Activated B cell treated with CpG ODN at 0.5 μM for 24 hours (primary cell): ENCODE measurements around the gene CADPS. TPM values are rescaled to one million over a fixed set of nuclear protein-coding genes. Genes with fewer than 3 reads are reported as not detected.

Experiments
- ATAC-seq: fragments of 200-7000 bp; cut with Tn5 transposase; one replicate; pipeline ENCODE4 v1.10.0; 2021; ENCODE audit warnings: low read depth, mild to moderate bottlenecking, moderate library complexity
- CTCF ChIA-PET: fragments of 350-600 bp; sonication (Branson Sonifier 250); formaldehyde crosslinking; loops from one replicate; lab custom pipeline; 2021; ENCODE audit warnings: antibody characterized with exemption; lab: Charles Lee
- POLR2A ChIA-PET: fragments of 350-600 bp; sonication (Branson Sonifier 250); formaldehyde crosslinking; loops from one replicate; lab custom pipeline; 2021; ENCODE audit warnings: antibody characterized with exemption; lab: Charles Lee
- DNase-seq: peaks from one replicate; pipeline ENCODE4 v3.0.0; 2022
- H3K27ac Mint-ChIP-seq: one replicate; pipeline ENCODE4 v1.8.0; 2020; ENCODE audit warnings: mixed read lengths
- H3K27me3 Mint-ChIP-seq: one replicate; pipeline ENCODE4 v1.8.0; 2021; ENCODE audit warnings: mixed read lengths
- H3K36me3 Mint-ChIP-seq: one replicate; pipeline ENCODE4 v1.8.0; 2021; ENCODE audit warnings: low read depth, mixed read lengths
- H3K4me1 Mint-ChIP-seq: one replicate; pipeline ENCODE4 v1.8.0; 2021; ENCODE audit warnings: mixed read lengths
- H3K4me3 Mint-ChIP-seq: one replicate; pipeline ENCODE4 v1.8.0; 2020; ENCODE audit warnings: mild to moderate bottlenecking, mixed read lengths
- H3K9me3 Mint-ChIP-seq: one replicate; pipeline ENCODE4 v1.8.0; 2020; ENCODE audit warnings: mixed read lengths
- CTCF ChIP-seq: fragments of 200-600 bp; IDR thresholded peaks from one replicate; pipeline ENCODE4 v1.8.0; 2022; ENCODE audit warnings: antibody characterized with exemption, mild to moderate bottlenecking
- intact Hi-C: fragments of 100-400 bp; cut with micrococcal nuclease; formaldehyde crosslinking; loops from one replicate; pipeline ENCODE4 v1.15.1; 2024
- total RNA-seq: library from RNA; stranded (reverse); gene quantifications from 2 replicates; pipeline ENCODE4 v1.2.3, GENCODE V29; 2022

Gene CADPS
- total RNA-seq, 1 donor from 2014 or later, result not detected

GRCh38 chr3:62718011-62718410, 157.2 kb downstream of the CADPS start:
- no peaks in the 10 kb centered on the region for H3K36me3 Mint-ChIP-seq
- no peaks in the 10 kb centered on the region for H3K27me3 Mint-ChIP-seq
- no peaks in the 10 kb centered on the region for H3K4me1 Mint-ChIP-seq
- ChIA-PET POLR2A (no interaction called here), CTCF (no interaction called here)
- DNase-seq, result no peak
- intact Hi-C loops, result no loop called here
- no peak overlapping the region for H3K27ac Mint-ChIP-seq
- no peak overlapping the region for H3K4me3 Mint-ChIP-seq
- TF ChIP-seq CTCF, result no peak
- no peak for ATAC-seq
- H3K9me3 Mint-ChIP-seq, result no peaks in the 10 kb centered on the region

- Mint-ChIP-seq H3K27me3 (no peaks in the 10 kb centered on the region), H3K4me1 (no peaks in the 10 kb centered on the region), H3K36me3 (no peaks in the 10 kb centered on the region), H3K27ac (no peak overlapping the region), H3K9me3 (no peaks in the 10 kb centered on the region), H3K4me3 (no peak overlapping the region)
- ChIA-PET POLR2A (no interaction called here), CTCF (no interaction called here)
- ATAC-seq (no peak), DNase-seq (no peak)
- no peak for TF ChIP-seq CTCF
- intact Hi-C loops, result no loop called here
Measured at GRCh38 chr3:62712746-62713145, 162.5 kb downstream of the CADPS start.

GRCh38 chr3:62710751-62711150, 164.5 kb downstream of the CADPS start:
- DNase-seq (no peak), ATAC-seq (no peak)
- Mint-ChIP-seq H3K27ac (no peak overlapping the region), H3K9me3 (no peaks in the 10 kb centered on the region), H3K27me3 (no peaks in the 10 kb centered on the region), H3K4me1 (no peaks in the 10 kb centered on the region), H3K4me3 (no peak overlapping the region), H3K36me3 (no peaks in the 10 kb centered on the region)
- CTCF ChIA-PET, result no interaction called here
- POLR2A ChIA-PET, result no interaction called here
- intact Hi-C loops, result no loop called here
- TF ChIP-seq CTCF, result no peak

- Mint-ChIP-seq H3K9me3 (no peaks in the 10 kb centered on the region), H3K27ac (no peak overlapping the region), H3K27me3 (no peaks in the 10 kb centered on the region), H3K36me3 (no peaks in the 10 kb centered on the region), H3K4me1 (no peaks in the 10 kb centered on the region), H3K4me3 (no peak overlapping the region)
- ATAC-seq, result no peak
- TF ChIP-seq CTCF, result no peak
- CTCF ChIA-PET, result no interaction called here
- intact Hi-C loops, result no loop called here
- no peak for DNase-seq
- POLR2A ChIA-PET, result no interaction called here
Measured at GRCh38 chr3:62708638-62709373, 166.4 kb downstream of the CADPS start.

GRCh38 chr3:62705721-62706120, 169.5 kb downstream of the CADPS start:
- intact Hi-C loops, result no loop called here
- no peak overlapping the region for H3K4me3 Mint-ChIP-seq
- POLR2A ChIA-PET, result no interaction called here
- no peaks in the 10 kb centered on the region for H3K9me3 Mint-ChIP-seq
- no peak for ATAC-seq
- CTCF ChIA-PET, result no interaction called here
- no peak for TF ChIP-seq CTCF
- no peaks in the 10 kb centered on the region for H3K36me3 Mint-ChIP-seq
- no peaks in the 10 kb centered on the region for H3K27me3 Mint-ChIP-seq
- no peak overlapping the region for H3K27ac Mint-ChIP-seq
- H3K4me1 Mint-ChIP-seq, result no peaks in the 10 kb centered on the region
- no peak for DNase-seq
